AG09319 (cell line): ENCODE data around the gene CDC42BPB.

Experiments
- DNase-seq: peaks from one replicate; pipeline ENCODE4 v3.0.0-alpha.2; 2010; ENCODE audit warnings: low read depth; ENCODE audit errors: extremely low read depth
- CTCF ChIP-seq: IDR thresholded peaks from 2 replicates; pipeline ENCODE4 v1.5.1; 2011; ENCODE audit warnings: low read depth, mild to moderate bottlenecking, inconsistent platforms, low read length, moderate library complexity

The CDC42BPB gene

DNA sequence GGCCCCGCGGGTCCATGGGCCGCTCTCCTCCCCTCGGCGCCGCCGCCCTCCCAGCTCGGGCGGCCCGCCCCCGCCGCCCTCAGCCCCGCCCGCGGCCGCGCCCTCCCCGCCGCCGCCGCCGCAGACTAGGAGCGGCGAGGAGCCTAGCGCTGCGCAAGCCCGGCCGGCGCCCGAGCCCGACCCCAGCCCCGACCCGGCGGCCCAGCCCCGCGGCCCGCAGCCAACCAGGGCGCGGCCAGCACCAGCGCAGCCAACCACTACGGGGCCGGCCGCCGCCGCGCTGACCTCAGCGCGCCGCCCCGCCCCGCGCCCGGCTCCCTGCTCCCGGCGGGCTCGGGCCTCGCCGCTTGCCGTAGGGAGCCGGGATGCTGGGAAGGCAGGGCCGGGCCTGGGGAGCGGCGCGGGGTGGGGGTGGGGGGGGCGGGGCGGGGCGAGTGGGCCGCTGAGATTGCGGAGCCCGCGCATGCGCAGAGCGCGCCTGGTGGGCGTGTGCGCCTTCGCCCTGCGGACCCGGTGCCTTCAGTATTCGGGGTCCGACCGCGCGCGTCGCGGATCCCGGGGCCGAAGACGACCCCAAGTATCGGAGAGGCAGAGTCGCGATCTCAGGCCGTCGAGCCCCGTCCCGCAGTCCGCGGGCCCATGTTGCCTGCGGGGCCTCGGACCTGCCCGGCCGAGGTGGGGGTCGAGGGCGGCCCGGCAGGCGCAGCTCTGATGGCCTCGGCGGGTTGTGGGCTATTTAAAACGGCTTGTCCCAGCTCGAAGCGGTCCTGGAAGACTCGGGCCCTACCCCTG, at the start of gene CDC42BPB:
CDC42BPB (minus strand) TSS at position 178 of the 792 bp plus-strand sequence. CDS start 376 bp downstream, outside the sequence.
- peak; percentile 81 for DNase-seq
- TF ChIP-seq CTCF = no peak

GRCh38 chr14:103105580-103106150, 48.3 kb upstream of the CDC42BPB start:
- DNase-seq = no peak
- TF ChIP-seq CTCF = no peak

DNA sequence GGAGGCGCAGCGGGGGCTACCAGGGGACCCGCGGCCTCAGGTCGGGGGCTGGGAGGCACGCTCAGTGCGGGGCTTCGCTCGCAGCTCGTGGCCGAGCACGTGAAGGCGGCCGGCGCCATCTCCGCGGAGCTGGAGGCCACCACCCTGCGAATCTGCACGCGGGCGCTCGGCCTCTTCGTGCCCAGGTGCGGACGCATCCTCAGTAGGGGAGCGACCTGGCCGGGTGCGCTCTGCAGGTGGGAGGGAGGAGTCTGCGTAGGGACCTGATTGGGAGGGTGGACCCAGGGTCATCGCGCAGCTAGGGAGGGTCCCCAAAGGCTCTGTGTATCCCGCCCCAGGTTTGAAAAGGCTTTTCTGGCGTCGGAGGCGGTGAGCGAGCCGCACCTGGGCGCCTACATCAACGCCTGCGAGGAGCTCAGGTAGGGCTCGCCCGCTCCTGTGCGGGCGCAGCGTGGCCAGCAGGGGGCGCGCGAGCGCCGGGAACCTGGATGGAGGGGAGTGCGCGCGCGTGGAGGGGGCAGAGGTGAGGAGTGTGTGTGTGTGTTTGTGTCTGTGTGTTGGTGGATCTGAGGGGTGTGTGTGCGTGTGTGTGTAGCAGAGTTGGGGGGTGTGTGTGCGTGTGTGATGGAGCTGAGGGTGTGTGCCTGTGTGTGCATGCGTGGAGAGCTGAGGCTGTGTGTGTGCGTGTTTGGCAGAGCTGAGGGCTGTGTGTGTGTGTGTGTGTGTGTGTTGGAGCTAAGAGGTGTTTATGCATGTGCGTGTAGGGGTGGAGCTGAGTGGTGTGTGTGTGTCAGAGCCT, 47.5 kb upstream of the CDC42BPB start:
- no peak for DNase-seq
- TF ChIP-seq CTCF = peak; percentile 86

GRCh38 chr14:103104389-103104653, 47.0 kb upstream of the CDC42BPB start:
- no peak for DNase-seq
- no peak for TF ChIP-seq CTCF

DNA sequence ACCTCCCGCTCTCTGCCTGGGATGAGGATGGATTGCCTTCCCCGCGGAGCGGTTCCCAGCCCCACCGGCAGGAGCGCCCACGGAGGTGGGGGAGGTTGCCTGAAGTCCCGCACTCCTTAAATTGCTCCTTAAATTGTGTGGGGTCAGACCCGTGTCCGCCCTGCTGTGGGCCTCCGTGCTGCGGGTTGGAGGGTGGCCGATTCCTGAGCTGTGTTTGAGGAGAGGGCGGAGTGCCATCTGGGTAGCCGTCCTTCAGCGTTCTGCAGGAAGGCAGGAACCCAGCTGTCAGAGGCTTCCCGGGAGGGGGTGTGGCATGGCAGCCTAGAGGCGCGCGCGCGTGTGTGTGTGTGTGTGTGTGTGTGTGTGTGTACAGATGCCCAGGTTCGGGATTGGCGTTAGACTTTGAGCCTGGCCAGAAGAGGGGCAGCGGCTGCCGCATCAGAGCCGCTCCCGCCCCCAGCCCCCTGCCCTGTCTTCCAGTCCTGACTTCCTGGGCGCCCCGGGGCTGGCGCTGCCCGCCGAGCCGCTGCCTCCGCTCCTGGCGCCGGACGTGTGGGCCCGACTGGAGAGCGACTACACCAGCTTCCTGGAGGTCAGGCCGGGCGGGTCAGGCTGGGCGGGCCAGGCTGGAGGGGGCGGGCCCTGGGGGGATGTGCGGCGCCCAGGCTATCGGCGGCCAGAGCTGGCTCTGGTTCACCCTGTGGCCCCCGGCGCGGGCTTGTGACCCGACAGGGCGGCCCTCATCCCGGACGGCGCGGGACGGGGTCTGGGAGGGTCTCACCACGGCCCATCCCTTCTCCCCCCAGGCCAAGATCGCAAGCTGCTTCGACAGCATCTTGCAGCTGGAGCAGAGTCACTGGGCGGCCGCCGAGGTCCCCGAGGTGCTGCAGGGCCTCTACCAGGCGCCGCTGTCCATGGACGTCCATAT, 46.4 kb upstream of the CDC42BPB start:
- no peak for DNase-seq

GRCh38 chr14:103102689-103103260, 45.4 kb upstream of the CDC42BPB start:
- TF ChIP-seq CTCF = no peak
- no peak for DNase-seq

More for the DNA sequence above, 46.4 kb upstream of the CDC42BPB start:
- TF ChIP-seq CTCF = peak; percentile 28
